BLaER1 treated with 17β-estradiol and CSF1 and Interleukin-3, amounts not matched to agents 10 nM and 100 nM (cell line): ENCODE measurements around the gene NAB2.
A peak's percentile ranks its signal among the peaks of the same experiment; 100 is the strongest.

Experiments used
- H3K27ac ChIP-seq, 11 experiments: shearing (Covaris generic); formaldehyde crosslinking; 2 replicates each; pipeline ENCODE4 v1.8.1; 2022
- H3K27me3 ChIP-seq, 11 experiments: shearing (Covaris generic); formaldehyde crosslinking; 2 replicates each; pipeline ENCODE4 v1.8.1; 2022
- H3K36me3 ChIP-seq, 11 experiments: shearing (Covaris generic); formaldehyde crosslinking; 2 replicates each; pipeline ENCODE4 v1.8.1; 2022
- H3K4me1 ChIP-seq, 10 experiments: shearing (Covaris generic); formaldehyde crosslinking; 2 replicates each; pipeline ENCODE4 v1.8.1; 2022
- H3K4me2 ChIP-seq, 11 experiments: shearing (Covaris generic); formaldehyde crosslinking; 2 replicates each; pipeline ENCODE4 v1.8.1; 2022
- H3K4me3 ChIP-seq, 10 experiments: shearing (Covaris generic); formaldehyde crosslinking; 2 replicates each; pipeline ENCODE4 v1.8.1; 2022
- H3K9ac ChIP-seq, 11 experiments: shearing (Covaris generic); formaldehyde crosslinking; 2 replicates each; pipeline ENCODE4 v1.8.1; 2022
- H3K9me3 ChIP-seq, 11 experiments: shearing (Covaris generic); formaldehyde crosslinking; replicated peaks in 1 of 11; 2 replicates each; pipeline ENCODE4 v1.8.1; 2022
- H4K20me1 ChIP-seq, 11 experiments: shearing (Covaris generic); formaldehyde crosslinking; 2 replicates each; pipeline ENCODE4 v1.8.1; 2022
- Cebpa-rat ChIP-seq, 11 experiments: shearing (Covaris generic); IDR thresholded peaks; 2 replicates each; pipeline ENCODE4 v1.8.1; 2022

The NAB2 gene

DNA sequence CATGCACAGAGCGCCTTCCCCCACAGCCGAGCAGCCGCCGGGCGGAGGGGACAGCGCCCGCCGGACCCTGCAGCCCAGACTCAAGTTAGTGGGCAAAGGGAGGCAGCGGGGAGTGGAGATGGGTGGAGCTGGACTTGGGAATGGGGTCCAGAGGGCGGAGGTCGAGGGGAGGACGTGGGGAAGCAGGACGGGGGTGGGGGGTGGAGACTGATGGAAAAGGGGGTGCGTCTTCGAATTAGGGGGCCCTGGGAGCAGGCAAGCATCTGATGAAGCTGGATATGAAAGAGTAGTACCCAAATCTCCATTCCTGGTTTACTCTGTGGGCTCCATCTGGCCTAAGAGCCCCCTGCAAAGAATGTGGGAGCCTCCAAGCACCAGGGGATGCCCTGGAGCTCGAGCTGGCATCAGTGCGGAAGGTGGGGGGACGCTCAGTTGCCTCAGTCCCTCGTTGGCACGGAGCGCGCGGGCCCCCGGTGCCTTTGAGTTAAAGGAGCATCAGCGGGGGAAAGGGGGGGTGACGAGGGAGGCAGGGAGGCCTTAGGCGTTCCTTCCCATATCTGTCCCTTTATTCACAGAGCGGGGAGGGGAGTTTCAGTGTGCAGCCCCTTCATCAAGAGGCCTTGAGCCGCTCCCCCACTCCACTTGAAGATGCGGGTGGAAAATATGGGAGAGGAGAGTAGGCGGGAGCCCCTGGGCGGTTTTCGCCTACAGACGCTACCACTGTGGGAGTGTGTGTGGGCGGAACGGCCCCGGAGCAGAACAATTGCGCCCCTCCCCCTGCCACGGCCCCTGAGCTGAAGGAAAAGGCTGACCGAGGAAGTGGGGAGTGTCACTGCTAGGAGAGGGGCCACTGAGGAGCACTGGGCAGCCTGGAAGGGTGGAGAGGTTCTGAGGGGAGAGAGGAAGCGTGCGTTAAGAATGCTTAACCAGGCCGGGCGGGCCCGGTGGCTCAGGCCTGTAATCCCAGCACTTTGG is 644 bp downstream of the NAB2 start:
- H3K9me3 ChIP-seq, result no peaks in the 10 kb centered on the region
- peaks cover 60 to 65% (median 64%) of the 10 kb centered on the region in 10 experiments for H3K4me1 ChIP-seq
- no peak for TF ChIP-seq Cebpa-rat (IDR thresholded peaks at IDR 0.05)
- H3K4me2 ChIP-seq, result peak overlapping the region; percentile 60 to 100 (median 97)
- H3K4me3 ChIP-seq, result peak overlapping the region; percentile 71 to 98 (median 90)
- H3K9ac ChIP-seq, result peak overlapping the region; percentile 77 to 98 (median 94)
- no peaks in the 10 kb centered on the region for H3K27me3 ChIP-seq
- H4K20me1 ChIP-seq, result peaks cover 37 to 49% (median 45%) of the 10 kb centered on the region in 11 experiments
- peaks cover 32 to 40% (median 37%) of the 10 kb centered on the region in 11 experiments for H3K36me3 ChIP-seq
- H3K27ac ChIP-seq, result peak overlapping the region; percentile 58 to 96 (median 91)

DNA sequence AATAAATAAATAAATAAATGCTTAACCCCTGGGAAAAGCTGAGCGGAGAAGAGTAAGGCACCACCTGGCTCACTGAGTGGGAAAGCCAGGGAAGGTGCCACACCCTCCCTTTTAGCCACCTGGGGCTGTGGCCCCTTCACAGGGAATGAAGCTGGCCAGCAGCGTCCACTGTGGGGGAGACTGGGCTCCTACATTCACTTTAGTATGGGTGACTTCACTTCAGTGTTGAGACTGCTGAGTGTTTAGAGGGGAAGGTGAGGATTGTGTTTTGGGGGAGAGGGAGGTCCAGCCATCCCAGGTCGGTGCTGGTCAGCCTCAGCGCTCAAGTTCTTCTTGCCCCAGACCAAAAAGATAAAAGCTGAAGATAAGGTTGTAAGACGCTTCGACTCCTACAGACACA is 1.6 kb downstream of the NAB2 start:
- Histone ChIP-seq H4K20me1 (peaks cover 43 to 59% (median 54%) of the 10 kb centered on the region in 11 experiments), H3K27me3 (no peaks in the 10 kb centered on the region), H3K27ac (peak overlapping the region; percentile 58 to 96 (median 91); a peak in 21 of 22 replicates), H3K9ac (peak overlapping the region; percentile 77 to 98 (median 94)), H3K9me3 (no peaks in the 10 kb centered on the region), H3K4me1 (peaks cover 60 to 66% (median 64%) of the 10 kb centered on the region in 10 experiments), H3K4me3 (peak overlapping the region; percentile 71 to 98 (median 90)), H3K36me3 (peaks cover 41 to 49% (median 46%) of the 10 kb centered on the region in 11 experiments), H3K4me2 (peak overlapping the region; percentile 60 to 100 (median 97))
- TF ChIP-seq Cebpa-rat (IDR thresholded peaks at IDR 0.05), result no peak

DNA sequence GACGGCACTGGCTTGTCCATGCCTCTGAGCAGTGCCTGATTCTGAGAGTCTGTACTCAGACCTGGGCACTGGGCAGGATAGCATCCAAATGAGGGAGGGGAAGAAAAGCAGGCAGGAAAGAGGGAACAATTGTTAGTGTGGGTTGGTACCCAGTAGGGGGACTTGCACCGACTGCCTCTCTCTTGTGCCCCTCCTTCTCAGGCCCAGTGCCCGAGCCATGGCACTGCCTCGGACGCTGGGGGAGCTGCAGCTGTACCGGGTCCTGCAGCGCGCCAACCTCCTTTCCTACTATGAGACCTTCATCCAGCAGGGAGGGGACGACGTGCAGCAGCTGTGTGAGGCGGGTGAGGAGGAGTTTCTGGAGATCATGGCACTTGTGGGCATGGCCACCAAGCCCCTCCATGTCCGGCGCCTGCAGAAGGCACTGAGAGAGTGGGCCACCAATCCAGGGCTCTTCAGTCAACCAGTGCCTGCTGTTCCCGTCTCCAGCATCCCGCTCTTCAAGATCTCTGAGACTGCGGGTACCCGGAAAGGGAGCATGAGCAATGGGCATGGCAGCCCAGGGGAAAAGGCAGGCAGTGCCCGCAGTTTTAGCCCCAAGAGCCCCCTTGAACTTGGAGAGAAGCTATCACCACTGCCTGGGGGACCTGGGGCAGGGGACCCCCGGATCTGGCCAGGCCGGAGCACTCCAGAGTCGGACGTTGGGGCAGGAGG is 2.2 kb downstream of the NAB2 start:
- H3K27ac ChIP-seq, result peak overlapping the region in 10 of 11 experiments; percentile 74 to 96 (median 92); a peak in 19 of 22 replicates
- H3K4me3 ChIP-seq, result peak overlapping the region; percentile 71 to 98 (median 90); a peak in 19 of 20 replicates
- H3K4me1 ChIP-seq, result peaks cover 56 to 66% (median 61%) of the 10 kb centered on the region in 10 experiments
- TF ChIP-seq Cebpa-rat (IDR thresholded peaks at IDR 0.05), result no peak
- H3K36me3 ChIP-seq, result peaks cover 47 to 55% (median 52%) of the 10 kb centered on the region in 11 experiments
- H3K9ac ChIP-seq, result peak overlapping the region; percentile 77 to 98 (median 94)
- peak overlapping the region; percentile 60 to 100 (median 97) for H3K4me2 ChIP-seq
- no peaks in the 10 kb centered on the region for H3K27me3 ChIP-seq
- no peaks in the 10 kb centered on the region for H3K9me3 ChIP-seq
- peaks cover 43 to 65% (median 60%) of the 10 kb centered on the region in 11 experiments for H4K20me1 ChIP-seq

DNA sequence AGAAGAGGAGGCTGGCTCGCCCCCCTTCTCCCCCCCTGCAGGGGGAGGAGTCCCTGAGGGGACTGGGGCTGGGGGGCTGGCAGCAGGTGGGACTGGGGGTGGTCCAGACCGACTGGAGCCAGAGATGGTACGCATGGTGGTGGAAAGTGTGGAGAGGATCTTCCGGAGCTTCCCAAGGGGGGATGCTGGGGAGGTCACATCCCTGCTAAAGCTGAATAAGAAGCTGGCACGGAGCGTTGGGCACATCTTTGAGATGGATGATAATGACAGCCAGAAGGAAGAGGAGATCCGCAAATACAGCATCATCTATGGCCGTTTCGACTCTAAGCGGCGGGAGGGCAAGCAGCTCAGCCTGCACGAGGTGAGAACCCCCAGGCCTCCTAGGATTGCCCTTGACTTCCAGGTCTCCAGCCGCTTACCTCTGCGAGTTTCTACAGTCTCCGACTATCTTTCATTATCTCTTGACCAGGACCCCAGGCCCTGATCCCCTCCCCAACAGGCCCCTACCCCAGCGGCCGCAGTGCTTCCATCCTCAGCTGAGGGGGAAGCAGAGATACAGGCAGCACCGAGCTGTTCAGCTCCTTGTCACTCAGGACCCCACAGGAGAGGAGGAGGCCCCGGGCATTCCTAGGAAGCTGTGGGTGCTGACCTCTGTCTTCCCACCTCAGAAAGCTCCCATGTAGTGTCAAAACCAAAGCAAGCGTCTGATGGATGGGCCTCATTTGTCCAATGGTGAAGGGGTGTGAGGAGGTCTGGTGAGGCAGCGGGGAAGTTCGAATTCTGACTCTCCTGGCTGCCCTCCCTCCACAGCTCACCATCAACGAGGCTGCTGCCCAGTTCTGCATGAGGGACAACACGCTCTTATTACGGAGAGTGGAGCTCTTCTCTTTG is 3.0 kb downstream of the NAB2 start:
- H3K27ac ChIP-seq, result peak overlapping the region in 7 of 11 experiments; percentile 2 to 95 (median 91); a peak in 9 of 22 replicates
- H4K20me1 ChIP-seq, result peaks cover 43 to 73% (median 68%) of the 10 kb centered on the region in 11 experiments
- no peaks in the 10 kb centered on the region for H3K27me3 ChIP-seq
- peak overlapping the region in 8 of 10 experiments; percentile 71 to 98 (median 90); a peak in 11 of 20 replicates for H3K4me3 ChIP-seq
- no peaks in the 10 kb centered on the region for H3K9me3 ChIP-seq
- no peak for TF ChIP-seq Cebpa-rat (IDR thresholded peaks at IDR 0.05)
- H3K4me1 ChIP-seq, result peaks cover 58 to 71% (median 65%) of the 10 kb centered on the region in 10 experiments
- H3K9ac ChIP-seq, result peak overlapping the region; percentile 77 to 98 (median 94); a peak in 20 of 22 replicates
- peaks cover 55 to 63% (median 60%) of the 10 kb centered on the region in 11 experiments for H3K36me3 ChIP-seq
- peak overlapping the region; percentile 60 to 100 (median 97) for H3K4me2 ChIP-seq

DNA sequence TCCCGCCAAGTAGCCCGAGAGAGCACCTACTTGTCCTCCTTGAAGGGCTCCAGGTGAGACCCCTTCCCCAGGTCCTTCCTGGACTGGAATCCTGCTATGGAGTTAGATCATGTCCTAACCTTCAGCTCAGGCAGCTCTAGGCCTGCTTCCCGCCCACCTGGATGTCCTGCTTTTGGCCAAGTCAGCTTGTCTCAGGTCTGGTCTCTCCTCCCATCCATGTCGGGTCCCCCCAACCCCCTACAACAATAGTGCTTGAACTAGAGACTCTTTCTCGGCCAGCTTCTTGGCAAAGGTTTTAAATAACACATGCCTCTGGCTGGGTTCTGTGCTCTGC is 3.6 kb downstream of the NAB2 start:
- H3K27ac ChIP-seq, result peak overlapping the region in 7 of 11 experiments; percentile 2 to 94 (median 33); a peak in 10 of 22 replicates
- peak overlapping the region; percentile 0 to 100 (median 93); a peak in 21 of 22 replicates for H3K4me2 ChIP-seq
- peaks cover 43 to 79% (median 74%) of the 10 kb centered on the region in 11 experiments for H4K20me1 ChIP-seq
- TF ChIP-seq Cebpa-rat (IDR thresholded peaks at IDR 0.05), result no peak
- H3K9ac ChIP-seq, result peak overlapping the region; percentile 16 to 98 (median 91); a peak in 19 of 22 replicates
- no peaks in the 10 kb centered on the region for H3K9me3 ChIP-seq
- H3K27me3 ChIP-seq, result no peaks in the 10 kb centered on the region
- peak overlapping the region in 3 of 10 experiments; percentile 71 to 98 (median 90); a peak in 6 of 20 replicates for H3K4me3 ChIP-seq
- peaks cover 64 to 77% (median 71%) of the 10 kb centered on the region in 10 experiments for H3K4me1 ChIP-seq
- peaks cover 61 to 69% (median 66%) of the 10 kb centered on the region in 11 experiments for H3K36me3 ChIP-seq

DNA sequence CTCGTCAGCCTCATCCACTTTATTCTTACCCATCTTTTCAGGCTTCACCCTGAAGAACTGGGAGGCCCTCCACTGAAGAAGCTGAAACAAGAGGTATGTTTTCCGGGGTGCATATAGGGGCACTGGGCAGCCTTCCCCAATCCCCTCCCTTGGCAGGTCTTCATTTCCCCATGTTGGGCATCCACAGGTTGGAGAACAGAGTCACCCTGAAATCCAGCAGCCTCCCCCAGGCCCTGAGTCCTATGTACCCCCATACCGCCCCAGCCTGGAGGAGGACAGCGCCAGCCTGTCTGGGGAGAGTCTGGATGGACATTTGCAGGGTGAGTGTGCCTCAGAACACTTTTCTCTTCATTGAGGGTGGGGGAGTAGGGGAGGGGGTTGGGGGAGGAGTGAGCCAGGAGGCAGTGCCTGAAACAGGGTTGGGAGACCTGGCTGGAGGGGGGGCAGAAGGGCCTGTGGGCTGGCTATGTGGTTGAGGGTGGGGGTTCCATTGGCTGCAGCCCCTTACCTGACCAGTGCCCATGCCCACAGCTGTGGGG is 4.0 kb downstream of the NAB2 start:
- Histone ChIP-seq H3K4me1 (peaks cover 68 to 81% (median 75%) of the 10 kb centered on the region in 10 experiments), H3K4me2 (peak overlapping the region; percentile 81 to 100 (median 93)), H3K4me3 (peak overlapping the region in 6 of 10 experiments; percentile 38 to 98 (median 60); a peak in 8 of 20 replicates), H3K27ac (peak overlapping the region in 8 of 11 experiments; percentile 33 to 94 (median 74); a peak in 14 of 22 replicates), H3K9ac (peak overlapping the region; percentile 38 to 98 (median 91); a peak in 21 of 22 replicates), H3K27me3 (no peaks in the 10 kb centered on the region), H4K20me1 (peaks cover 43 to 83% (median 78%) of the 10 kb centered on the region in 11 experiments), H3K9me3 (no peaks in the 10 kb centered on the region), H3K36me3 (peaks cover 66 to 74% (median 70%) of the 10 kb centered on the region in 11 experiments)
- no peak for TF ChIP-seq Cebpa-rat (IDR thresholded peaks at IDR 0.05)

DNA sequence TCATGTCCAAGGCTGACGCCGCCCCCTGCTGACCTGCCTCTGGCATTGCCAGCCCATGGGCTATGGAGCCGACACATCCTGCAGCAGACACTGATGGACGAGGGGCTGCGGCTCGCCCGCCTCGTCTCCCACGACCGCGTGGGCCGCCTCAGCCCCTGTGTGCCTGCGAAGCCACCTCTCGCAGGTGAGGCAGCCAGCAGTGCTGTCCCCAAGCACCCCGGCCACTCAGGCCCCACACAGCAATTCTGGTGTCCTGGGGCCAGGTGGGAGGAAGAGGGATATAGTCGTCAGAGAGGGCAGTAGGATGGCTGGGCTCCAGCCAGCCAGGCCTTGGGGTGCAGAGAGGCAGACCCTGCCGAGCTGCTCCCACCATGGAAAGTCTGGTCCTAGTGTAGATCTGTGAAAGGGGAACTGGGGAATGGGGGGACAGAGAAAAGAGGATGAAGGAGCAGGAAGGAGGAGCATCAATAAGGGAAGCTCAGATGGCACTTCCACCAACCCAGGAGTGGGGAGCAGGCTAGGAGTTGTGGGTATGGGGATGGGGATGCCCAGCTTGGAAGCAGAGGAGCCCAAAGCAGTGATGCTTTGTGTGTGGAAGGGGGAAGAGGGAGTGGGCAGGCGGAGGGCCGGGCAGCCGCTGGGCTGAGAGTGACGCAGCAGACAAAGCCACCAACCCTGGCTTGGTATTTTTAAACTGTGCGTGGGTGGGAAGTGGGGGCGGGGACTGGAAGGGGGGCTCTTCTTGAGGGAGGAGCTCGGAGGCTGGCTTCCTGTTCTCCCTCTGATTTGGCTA is 4.7 kb downstream of the NAB2 start:
- H3K4me1 ChIP-seq, result peaks cover 70 to 84% (median 79%) of the 10 kb centered on the region in 10 experiments
- peaks cover 73 to 80% (median 77%) of the 10 kb centered on the region in 11 experiments for H3K36me3 ChIP-seq
- no peaks in the 10 kb centered on the region for H3K9me3 ChIP-seq
- H3K4me3 ChIP-seq, result peak overlapping the region in 9 of 10 experiments; percentile 8 to 60 (median 38); a peak in 14 of 20 replicates
- peak overlapping the region in 9 of 11 experiments; percentile 46 to 76 (median 66); a peak in 16 of 22 replicates for H3K9ac ChIP-seq
- H3K27ac ChIP-seq, result peak overlapping the region in 10 of 11 experiments; percentile 48 to 80 (median 71); a peak in 19 of 22 replicates
- peak overlapping the region; percentile 75 to 99 (median 89) for H3K4me2 ChIP-seq
- no peaks in the 10 kb centered on the region for H3K27me3 ChIP-seq
- no peak for TF ChIP-seq Cebpa-rat (IDR thresholded peaks at IDR 0.05)
- H4K20me1 ChIP-seq, result peaks cover 43 to 90% (median 85%) of the 10 kb centered on the region in 11 experiments
